Neuron (in vitro differentiated cells): ENCODE measurements around the gene GPC3.

Source experiments
- H2AFZ ChIP-seq: one replicate; pipeline ENCODE4 v1.6.1; 2013; ENCODE audit warnings: low read depth, mild to moderate bottlenecking, inconsistent platforms, low read length, moderate library complexity
- H3K27me3 ChIP-seq: one replicate; pipeline ENCODE4 v1.6.1; 2013; ENCODE audit warnings: low read length; ENCODE audit not compliant: insufficient read depth
- H3K36me3 ChIP-seq: one replicate; pipeline ENCODE4 v1.6.1; 2013; ENCODE audit warnings: low read length; ENCODE audit not compliant: insufficient read depth
- H3K4me1 ChIP-seq: one replicate; pipeline ENCODE4 v1.6.1; 2013; ENCODE audit warnings: low read length; ENCODE audit not compliant: insufficient read depth
- H3K4me3 ChIP-seq: 2 replicates; pipeline ENCODE4 v1.5.1; 2013; ENCODE audit warnings: mild to moderate bottlenecking, low read length, moderate library complexity
- H3K9me3 ChIP-seq: one replicate; pipeline ENCODE4 v1.6.1; 2013; ENCODE audit warnings: low read length

The GPC3 gene

DNA sequence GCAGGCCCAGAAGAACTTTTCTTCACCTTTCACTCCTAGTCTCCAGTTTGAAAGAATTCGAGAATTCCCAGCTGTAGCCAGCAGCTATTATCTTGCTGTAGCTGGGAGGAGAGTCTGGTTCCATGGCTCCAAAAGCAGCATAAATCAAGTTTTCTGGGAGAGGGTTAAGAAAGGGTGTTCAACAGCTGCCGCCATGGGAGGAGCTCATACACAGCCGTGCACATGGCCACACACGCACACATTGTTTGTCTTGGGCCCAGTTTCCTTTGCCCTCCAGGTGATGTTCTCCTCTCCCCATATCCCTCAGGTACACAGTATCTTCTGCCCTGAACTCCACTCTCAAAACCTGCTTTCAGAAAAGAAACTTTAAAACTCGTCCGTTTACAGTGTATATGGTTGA is 4.1 kb upstream of the GPC3 start:
- Histone ChIP-seq H3K4me1 (peaks cover 11% of the 10 kb centered on the region), H3K4me3 (no peak overlapping the region), H3K9me3 (no peaks in the 10 kb centered on the region), H2AFZ (no peak overlapping the region), H3K36me3 (no peaks in the 10 kb centered on the region), H3K27me3 (no peaks in the 10 kb centered on the region)

DNA sequence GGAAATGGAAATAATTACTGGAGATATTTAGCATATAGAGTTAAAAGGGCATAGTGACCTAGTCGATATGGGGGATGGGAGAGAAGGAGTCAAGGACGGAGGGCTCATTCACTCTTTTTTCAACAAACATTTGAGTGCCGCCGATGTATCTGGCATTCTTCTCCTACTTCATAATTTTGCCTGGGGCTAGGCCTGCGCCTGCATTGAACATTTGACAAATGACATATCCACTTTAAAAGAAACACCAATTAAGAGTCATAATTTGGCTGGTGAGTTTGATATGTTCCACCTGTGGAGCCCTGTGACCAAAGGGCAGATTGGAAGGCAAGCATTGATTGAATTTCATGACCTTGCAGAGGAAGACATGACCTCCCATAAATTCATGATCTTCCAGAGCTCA is 2.6 kb upstream of the GPC3 start:
- no peaks in the 10 kb centered on the region for H3K27me3 ChIP-seq
- no peaks in the 10 kb centered on the region for H3K9me3 ChIP-seq
- no peak overlapping the region for H2AFZ ChIP-seq
- no peaks in the 10 kb centered on the region for H3K36me3 ChIP-seq
- no peak overlapping the region for H3K4me3 ChIP-seq
- H3K4me1 ChIP-seq = peaks cover 15% of the 10 kb centered on the region

DNA sequence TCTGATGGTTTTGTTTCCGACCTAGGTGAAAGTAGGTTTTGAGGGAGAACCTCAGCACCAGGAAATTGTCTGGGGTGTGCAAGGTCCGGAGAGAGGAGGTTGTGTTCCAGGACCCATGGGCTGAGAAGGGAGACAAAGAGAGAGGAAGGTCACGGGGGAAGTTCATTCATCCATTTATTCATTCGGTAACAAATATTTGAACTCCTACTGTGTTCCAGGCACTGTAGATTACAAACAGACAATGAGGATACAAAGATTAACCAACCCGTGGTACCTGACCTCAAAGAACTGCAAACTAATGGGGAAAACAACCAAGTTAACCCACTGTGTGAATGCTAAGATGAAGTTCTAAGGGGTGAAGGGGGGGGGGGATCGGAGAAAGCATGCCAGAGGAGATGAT is 1.8 kb upstream of the GPC3 start:
- no peak overlapping the region for H2AFZ ChIP-seq
- no peaks in the 10 kb centered on the region for H3K9me3 ChIP-seq
- no peak overlapping the region for H3K4me3 ChIP-seq
- H3K27me3 ChIP-seq = no peaks in the 10 kb centered on the region
- H3K36me3 ChIP-seq = no peaks in the 10 kb centered on the region
- peaks cover 15% of the 10 kb centered on the region for H3K4me1 ChIP-seq

DNA sequence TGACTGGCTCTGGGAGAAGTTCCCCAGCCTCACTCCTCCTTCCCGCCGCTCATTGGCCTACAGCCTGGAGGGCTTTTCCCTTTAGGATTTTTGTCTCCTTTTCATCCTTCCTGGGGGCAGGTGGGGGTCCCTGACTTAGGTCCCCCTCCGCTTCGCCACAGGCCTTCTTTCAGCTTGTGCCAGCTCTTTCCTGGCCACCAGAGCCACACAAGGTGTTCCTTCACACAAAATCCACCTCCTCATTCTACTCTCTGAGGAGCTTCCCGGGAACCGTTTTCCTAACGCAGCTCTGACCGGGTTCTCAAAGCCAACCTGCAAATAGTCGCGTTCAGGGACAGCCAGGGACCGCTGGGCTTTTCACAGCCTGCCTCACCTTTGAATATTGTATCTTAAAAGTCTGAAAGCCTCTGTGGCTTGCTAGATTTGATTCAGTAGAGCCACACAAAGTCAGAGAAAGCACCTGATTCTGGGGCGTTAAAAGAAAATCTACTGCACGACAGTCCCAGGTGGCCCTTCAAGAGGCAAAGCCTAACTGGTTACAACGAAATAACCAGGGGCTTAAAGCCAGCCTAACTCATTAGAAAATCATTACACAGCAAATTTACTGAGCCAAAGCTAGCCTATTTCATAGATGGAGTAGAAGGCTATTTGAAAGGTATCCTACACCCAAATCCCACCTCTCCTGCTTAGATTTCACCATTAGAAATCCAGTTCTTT is 731 bp upstream of the GPC3 start:
- no peaks in the 10 kb centered on the region for H3K36me3 ChIP-seq
- H3K4me1 ChIP-seq = peaks cover 15% of the 10 kb centered on the region
- H3K27me3 ChIP-seq = no peaks in the 10 kb centered on the region
- H3K4me3 ChIP-seq = peak overlapping the region; percentile 44
- no peaks in the 10 kb centered on the region for H3K9me3 ChIP-seq
- peak overlapping the region; percentile 55 for H2AFZ ChIP-seq

DNA sequence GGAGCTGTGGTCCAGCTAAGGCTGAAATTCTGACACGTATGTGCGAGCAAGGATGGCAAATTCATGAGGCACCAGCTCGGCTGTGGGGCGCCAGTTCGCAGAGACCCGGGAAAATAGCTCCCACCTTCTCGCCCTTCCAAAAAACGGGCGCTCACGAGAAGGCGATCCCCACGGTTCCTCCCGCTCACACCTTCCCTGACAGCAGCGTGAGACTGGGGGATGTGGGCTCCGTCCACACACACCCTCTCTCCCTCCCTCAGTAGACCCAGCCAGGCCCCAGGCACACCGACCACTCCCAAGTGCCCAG is 584 bp downstream of the GPC3 start:
- peak overlapping the region; percentile 51 for H3K4me3 ChIP-seq
- H3K27me3 ChIP-seq = no peaks in the 10 kb centered on the region
- peaks cover 15% of the 10 kb centered on the region for H3K4me1 ChIP-seq
- peak overlapping the region; percentile 56 for H2AFZ ChIP-seq
- no peaks in the 10 kb centered on the region for H3K9me3 ChIP-seq
- no peaks in the 10 kb centered on the region for H3K36me3 ChIP-seq

DNA sequence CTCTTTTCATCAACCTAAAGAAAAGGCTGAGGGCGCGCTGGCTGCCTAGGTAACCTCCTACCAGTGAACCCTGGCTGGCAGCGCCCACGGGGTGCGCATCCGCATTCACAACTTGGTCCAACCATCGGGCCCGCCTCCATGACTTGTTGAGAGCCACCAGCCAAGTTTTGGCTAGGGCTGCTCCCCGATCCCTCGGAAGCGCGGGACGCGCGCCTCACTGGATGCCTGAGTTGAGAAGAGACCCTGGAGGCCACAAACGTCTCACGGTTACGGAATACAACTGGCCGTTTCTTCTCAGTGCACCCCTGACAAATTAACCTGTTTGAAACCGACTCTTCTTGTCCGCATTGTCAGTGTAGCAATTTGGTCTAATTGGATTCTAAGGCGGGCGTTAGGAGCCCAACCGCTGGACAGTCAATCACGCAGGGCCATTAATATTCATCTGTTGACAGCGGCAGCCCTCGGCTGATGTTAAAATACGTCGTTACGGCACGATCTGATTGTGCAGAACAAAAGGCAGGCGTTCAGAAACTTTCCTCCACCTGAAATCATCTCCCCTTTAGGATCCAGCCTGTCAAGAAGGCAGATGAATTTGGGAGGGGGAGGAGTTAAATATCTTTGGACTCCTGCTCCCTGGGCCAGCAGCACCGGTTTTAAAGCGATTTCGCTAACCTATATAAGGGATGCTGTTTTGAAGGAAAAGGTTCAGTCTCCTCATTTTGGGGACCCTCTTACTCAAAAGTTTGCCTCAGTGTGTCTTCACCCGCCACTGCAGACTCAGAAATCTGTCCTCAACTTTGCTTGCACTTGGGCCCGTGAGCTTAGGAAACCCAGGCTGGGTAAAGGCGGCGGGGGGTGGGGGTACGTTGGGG is 1.2 kb downstream of the GPC3 start:
- H3K27me3 ChIP-seq = no peaks in the 10 kb centered on the region
- H3K4me3 ChIP-seq = peak overlapping the region; percentile 51
- H3K4me1 ChIP-seq = peaks cover 12% of the 10 kb centered on the region
- H2AFZ ChIP-seq = no peak overlapping the region
- H3K36me3 ChIP-seq = no peaks in the 10 kb centered on the region
- H3K9me3 ChIP-seq = no peaks in the 10 kb centered on the region

DNA sequence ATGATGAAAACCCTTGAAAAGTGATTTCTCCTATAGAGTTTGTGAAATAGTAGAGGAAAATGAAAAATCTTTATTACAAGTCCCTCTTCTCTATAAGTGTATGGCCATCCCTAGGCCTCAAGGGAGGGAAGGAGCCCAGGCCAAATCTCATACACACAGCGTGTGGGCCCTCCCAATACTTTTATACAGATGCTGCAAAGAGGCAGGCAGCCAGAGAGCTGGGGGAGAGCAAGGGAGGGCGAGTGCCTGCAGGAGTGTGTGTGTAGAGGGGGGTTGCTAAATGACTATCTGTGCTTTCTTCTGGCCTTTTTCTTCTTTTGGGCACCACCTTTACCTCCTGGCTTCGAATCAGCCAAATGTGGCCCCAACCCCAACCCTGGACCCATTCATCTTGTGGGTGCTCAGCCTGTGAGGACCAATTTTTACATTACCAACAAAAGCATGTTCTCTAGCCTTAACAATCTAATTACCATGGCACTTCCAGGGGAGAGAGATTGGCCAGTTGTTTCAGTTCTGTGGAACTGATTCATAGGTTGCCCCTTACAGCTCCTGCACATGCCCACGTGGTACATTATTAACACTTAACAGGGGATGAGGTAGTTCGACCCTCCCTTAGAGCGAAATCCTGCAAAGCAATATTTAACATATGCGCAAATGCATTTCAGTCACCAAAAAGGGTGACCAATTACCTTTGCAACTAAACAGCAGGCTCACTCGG is 2.0 kb downstream of the GPC3 start:
- no peak overlapping the region for H3K4me3 ChIP-seq
- no peaks in the 10 kb centered on the region for H3K27me3 ChIP-seq
- H2AFZ ChIP-seq = no peak overlapping the region
- H3K36me3 ChIP-seq = no peaks in the 10 kb centered on the region
- H3K9me3 ChIP-seq = no peaks in the 10 kb centered on the region
- H3K4me1 ChIP-seq = peaks cover 11% of the 10 kb centered on the region

DNA sequence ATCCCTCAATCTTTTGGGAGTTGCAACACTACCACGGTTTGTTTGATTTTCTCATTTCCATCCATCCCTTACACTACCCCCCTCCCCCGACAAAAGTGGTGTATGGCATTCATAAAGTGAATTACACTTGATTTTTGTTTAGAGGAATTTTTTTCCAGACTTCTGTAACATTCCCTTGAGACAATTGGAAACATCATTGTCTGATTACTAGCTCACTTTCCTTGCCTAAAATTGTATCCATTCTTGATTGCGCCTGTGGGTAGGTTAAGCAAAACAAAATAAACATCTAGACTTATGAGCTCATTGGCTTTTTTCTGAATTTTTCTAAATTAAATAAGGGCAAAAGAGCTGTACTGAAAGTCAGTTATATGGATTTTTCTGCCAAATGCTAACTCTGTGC is 3.5 kb downstream of the GPC3 start:
- Histone ChIP-seq H2AFZ (no peak overlapping the region), H3K4me3 (no peak overlapping the region), H3K27me3 (no peaks in the 10 kb centered on the region), H3K9me3 (no peaks in the 10 kb centered on the region), H3K4me1 (peaks cover 11% of the 10 kb centered on the region), H3K36me3 (no peaks in the 10 kb centered on the region)

DNA sequence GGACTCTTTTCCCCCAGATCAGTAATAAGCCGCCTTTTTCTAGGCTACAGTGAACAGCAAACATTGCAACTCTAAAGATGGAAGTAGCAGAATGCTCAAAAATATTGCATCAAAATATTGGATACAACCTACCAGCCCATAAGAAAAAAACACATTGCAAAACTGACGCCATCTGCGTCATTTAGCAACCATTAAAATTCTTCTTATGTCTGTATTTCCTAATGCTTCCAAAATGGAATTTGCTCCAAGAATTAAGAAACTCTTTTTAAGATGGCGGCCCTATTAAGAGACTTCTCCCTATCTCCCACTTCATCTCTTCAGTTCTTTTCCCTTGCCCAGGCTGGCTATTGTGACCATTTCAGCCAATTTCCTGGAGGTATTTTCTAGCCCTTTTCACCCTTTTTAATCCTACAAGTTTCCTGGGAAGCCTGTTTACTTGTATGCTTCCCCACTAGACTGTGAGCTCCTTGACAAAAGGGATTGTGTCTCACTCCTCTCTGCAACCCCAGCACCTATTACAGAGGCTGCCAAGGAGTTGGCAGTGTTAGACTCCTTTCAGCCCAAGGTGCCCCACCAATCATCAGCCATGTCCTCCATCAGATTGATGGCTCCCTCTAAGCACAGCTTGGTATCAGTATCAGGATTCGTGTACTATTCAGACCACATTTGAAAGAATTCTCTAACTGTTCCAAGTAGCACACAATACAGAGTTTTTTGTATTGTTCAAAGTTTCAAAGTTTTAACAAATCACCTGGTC is 4.4 kb downstream of the GPC3 start:
- Histone ChIP-seq H3K27me3 (no peaks in the 10 kb centered on the region), H3K4me3 (no peak overlapping the region), H2AFZ (no peak overlapping the region), H3K4me1 (peaks cover 11% of the 10 kb centered on the region), H3K9me3 (no peaks in the 10 kb centered on the region), H3K36me3 (no peaks in the 10 kb centered on the region)

DNA sequence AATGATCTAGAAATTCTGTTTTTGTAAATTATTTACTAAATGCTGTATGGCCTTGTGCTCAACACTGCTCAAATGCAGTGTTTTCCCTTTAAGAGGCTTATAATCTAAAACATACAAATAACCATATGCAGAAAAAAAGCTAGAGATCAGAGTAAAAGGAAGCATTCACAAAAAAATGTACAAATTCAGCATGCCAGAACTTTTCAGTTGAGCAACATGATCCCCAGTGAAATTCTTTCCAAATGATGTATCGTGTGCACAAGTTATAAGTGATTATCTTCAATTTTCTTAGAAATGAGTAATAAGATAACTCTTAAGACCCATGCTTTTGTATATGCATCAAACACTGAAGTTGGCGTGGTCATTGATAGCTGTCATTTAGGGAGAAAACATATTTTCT is 5.0 kb downstream of the GPC3 start:
- H3K9me3 ChIP-seq = no peaks in the 10 kb centered on the region
- no peaks in the 10 kb centered on the region for H3K27me3 ChIP-seq
- no peak overlapping the region for H3K4me3 ChIP-seq
- H3K36me3 ChIP-seq = no peaks in the 10 kb centered on the region
- peaks cover 11% of the 10 kb centered on the region for H3K4me1 ChIP-seq
- H2AFZ ChIP-seq = no peak overlapping the region

DNA sequence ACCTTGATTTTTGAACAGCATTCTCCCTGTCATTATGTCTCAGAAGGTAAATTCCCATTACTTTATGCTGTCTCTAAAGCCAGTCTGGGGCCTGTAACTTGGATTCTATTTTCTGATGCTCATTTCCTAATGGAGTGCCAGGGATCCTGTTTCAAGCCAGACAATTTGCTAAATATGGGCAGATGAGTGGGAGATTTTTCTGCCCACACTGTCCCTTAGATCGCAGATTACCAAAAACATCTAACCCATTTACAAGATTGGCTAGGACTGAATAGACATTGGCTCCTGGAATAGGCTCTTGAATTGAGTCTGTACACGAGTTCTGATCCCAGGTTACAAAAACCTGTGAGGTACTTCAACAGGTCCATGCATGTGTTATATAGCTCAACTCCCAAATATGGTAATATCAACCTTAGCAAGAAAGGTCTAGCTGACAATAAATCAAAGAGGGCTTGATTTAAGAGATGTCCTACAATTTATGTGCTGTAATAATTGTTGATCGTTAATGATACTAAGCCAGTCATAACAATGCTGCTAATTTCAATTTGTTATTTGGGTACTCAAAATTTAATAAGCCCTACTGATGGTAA is 5.7 kb downstream of the GPC3 start:
- Histone ChIP-seq H3K4me3 (no peak overlapping the region), H3K9me3 (no peaks in the 10 kb centered on the region), H3K36me3 (no peaks in the 10 kb centered on the region), H3K4me1 (peaks cover 7% of the 10 kb centered on the region), H2AFZ (no peak overlapping the region), H3K27me3 (no peaks in the 10 kb centered on the region)

DNA sequence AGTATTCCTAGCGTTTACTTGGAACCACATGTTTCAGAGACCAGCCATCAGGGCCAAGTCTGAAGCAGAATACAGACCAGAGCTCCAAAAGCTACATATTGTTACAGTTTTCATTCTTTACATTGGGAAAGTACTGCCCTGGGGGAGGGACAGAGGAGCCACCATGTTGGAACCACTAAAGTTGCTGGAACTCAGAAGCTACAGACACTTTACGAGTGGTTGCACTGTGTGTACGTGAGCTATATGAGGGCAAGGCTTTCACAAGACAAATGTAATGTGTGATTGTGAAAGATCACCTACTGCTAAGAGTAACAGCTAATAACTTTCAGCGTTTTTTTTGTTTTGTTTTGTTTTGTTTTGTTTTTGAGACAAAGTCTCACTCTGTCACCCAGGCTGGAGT is 11.7 kb downstream of the GPC3 start:
- Histone ChIP-seq H2AFZ (no peak overlapping the region), H3K36me3 (no peaks in the 10 kb centered on the region), H3K4me1 (peaks cover 20% of the 10 kb centered on the region), H3K9me3 (no peaks in the 10 kb centered on the region), H3K27me3 (no peaks in the 10 kb centered on the region), H3K4me3 (no peak overlapping the region)
